ENCODE results near the gene PNRC1.

PNRC1 gene

GRCh38 chr6:89045576-89045975 is 35.0 kb upstream of the PNRC1 start:
- Histone ChIP-seq H3K36me3 (replicated peaks; ENCODE audit: insufficient read depth, low read length) (no peaks in the 10 kb centered on the region), H3K27me3 (replicated peaks; ENCODE audit: insufficient read depth, low read length) (no peaks in the 10 kb centered on the region), H4K20me1 (ENCODE audit: insufficient read depth, low read length) (no peaks in the 10 kb centered on the region), H2AFZ (ENCODE audit: low read length) (no peak overlapping the region), H3K4me2 (ENCODE audit: low read depth, low read length) (no peak overlapping the region), H3K9me3 (replicated peaks; ENCODE audit: insufficient read depth, low read length) (no peaks in the 10 kb centered on the region), H3K4me3 (ENCODE audit: low read length) (no peak overlapping the region), H3K27ac (ENCODE audit: low read length) (no peak overlapping the region), H3K9ac (ENCODE audit: low read length) (no peak overlapping the region), H3K4me1 (ENCODE audit: low read length) (no peaks in the 10 kb centered on the region), H3K9me2 (replicated peaks; ENCODE audit: insufficient read depth, low read length) (no peaks in the 10 kb centered on the region), H3F3A (ENCODE audit: insufficient read depth, low read length) (no peaks in the 10 kb centered on the region), H3K79me2 (ENCODE audit: low read length) (no peaks in the 10 kb centered on the region)
- no peak for DNase-seq
- TF ChIP-seq, protein P1, sequence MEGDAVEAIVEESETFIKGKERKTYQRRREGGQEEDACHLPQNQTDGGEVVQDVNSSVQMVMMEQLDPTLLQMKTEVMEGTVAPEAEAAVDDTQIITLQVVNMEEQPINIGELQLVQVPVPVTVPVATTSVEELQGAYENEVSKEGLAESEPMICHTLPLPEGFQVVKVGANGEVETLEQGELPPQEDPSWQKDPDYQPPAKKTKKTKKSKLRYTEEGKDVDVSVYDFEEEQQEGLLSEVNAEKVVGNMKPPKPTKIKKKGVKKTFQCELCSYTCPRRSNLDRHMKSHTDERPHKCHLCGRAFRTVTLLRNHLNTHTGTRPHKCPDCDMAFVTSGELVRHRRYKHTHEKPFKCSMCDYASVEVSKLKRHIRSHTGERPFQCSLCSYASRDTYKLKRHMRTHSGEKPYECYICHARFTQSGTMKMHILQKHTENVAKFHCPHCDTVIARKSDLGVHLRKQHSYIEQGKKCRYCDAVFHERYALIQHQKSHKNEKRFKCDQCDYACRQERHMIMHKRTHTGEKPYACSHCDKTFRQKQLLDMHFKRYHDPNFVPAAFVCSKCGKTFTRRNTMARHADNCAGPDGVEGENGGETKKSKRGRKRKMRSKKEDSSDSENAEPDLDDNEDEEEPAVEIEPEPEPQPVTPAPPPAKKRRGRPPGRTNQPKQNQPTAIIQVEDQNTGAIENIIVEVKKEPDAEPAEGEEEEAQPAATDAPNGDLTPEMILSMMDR (IDR thresholded peaks at IDR 0.05; ENCODE audit: low read length): no peak
- TF ChIP-seq EZH2phosphoT487 (IDR thresholded peaks at IDR 0.05; ENCODE audit: low read length): no peak
- no peak for TF ChIP-seq EZH2 (optimal IDR thresholded peaks at IDR 0.05; ENCODE audit: low read depth, low read length)

DNA sequence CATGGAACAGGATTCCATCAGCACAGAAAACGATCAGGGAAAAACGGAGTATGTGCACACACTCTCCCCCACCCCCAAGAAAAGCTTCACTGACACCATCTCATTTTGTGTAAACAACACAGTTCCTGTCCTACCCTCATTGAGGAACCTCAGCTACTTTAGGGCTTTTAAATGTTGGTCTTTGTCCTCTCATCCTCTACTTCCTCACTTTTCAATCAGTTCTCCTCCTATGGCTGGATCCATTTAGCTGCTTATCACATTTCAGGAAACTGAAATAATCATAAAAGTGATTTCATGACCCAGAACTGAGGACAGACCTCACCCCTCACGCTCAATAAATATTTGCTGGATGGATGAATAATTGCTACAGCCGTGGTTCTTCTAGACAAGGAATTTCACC is 33.1 kb upstream of the PNRC1 start:
- H3K4me1 ChIP-seq (ENCODE audit: low read length): no peaks in the 10 kb centered on the region
- no peak overlapping the region for H3K4me2 ChIP-seq (ENCODE audit: low read depth, low read length)
- TF ChIP-seq, protein P1 (IDR thresholded peaks at IDR 0.05; ENCODE audit: low read length): no peak
- TF ChIP-seq EZH2 (optimal IDR thresholded peaks at IDR 0.05; ENCODE audit: low read depth, low read length) (no peak), EZH2phosphoT487 (IDR thresholded peaks at IDR 0.05; ENCODE audit: low read length) (no peak)
- no peak overlapping the region for H3K9ac ChIP-seq (ENCODE audit: low read length)
- no peaks in the 10 kb centered on the region for H3K79me2 ChIP-seq (ENCODE audit: low read length)
- no peaks in the 10 kb centered on the region for H3K9me3 ChIP-seq (replicated peaks; ENCODE audit: insufficient read depth, low read length)
- H3F3A ChIP-seq (ENCODE audit: insufficient read depth, low read length): no peaks in the 10 kb centered on the region
- no peak overlapping the region for H3K27ac ChIP-seq (ENCODE audit: low read length)
- DNase-seq: no peak
- no peaks in the 10 kb centered on the region for H3K27me3 ChIP-seq (replicated peaks; ENCODE audit: insufficient read depth, low read length)
- H3K36me3 ChIP-seq (replicated peaks; ENCODE audit: insufficient read depth, low read length): no peaks in the 10 kb centered on the region
- no peaks in the 10 kb centered on the region for H4K20me1 ChIP-seq (ENCODE audit: insufficient read depth, low read length)
- H3K9me2 ChIP-seq (replicated peaks; ENCODE audit: insufficient read depth, low read length): no peaks in the 10 kb centered on the region
- H2AFZ ChIP-seq (ENCODE audit: low read length): no peak overlapping the region
- H3K4me3 ChIP-seq (ENCODE audit: low read length): no peak overlapping the region

DNA sequence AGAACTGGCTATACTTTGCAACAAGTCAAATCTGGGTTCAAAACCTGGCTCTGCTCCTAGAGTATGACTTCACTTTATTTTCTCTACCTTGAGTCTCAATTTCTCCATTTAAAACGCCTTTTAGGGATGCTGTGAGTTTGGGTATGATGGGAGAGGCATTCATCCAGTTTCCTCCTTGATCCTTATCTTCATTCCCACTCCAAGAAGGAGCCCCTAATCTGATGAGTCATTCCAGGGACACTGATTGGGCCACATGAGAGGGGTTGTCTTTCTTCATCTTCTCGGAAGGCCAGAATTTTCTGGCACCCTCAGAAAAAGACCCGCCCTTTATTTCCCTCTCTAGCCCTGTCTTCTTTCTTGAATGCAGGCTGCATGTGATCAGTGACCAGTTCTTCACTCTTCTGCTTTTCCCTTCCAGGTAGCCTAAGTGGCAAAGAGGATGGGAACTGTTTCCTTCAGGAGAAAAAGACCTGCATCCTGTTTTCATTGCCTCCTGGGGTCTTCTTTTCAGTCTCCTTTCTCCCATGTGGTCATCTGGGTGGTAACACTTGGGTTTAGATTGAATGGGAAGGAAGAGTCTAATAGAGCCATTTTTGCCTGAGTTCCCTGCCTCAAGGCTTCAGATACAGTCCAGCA is 32.1 kb upstream of the PNRC1 start:
- Histone ChIP-seq H3K36me3 (replicated peaks; ENCODE audit: insufficient read depth, low read length) (no peaks in the 10 kb centered on the region), H3K9ac (ENCODE audit: low read length) (no peak overlapping the region), H3K4me1 (ENCODE audit: low read length) (no peaks in the 10 kb centered on the region), H3F3A (ENCODE audit: insufficient read depth, low read length) (no peaks in the 10 kb centered on the region), H4K20me1 (ENCODE audit: insufficient read depth, low read length) (no peaks in the 10 kb centered on the region), H3K27me3 (replicated peaks; ENCODE audit: insufficient read depth, low read length) (no peaks in the 10 kb centered on the region), H2AFZ (ENCODE audit: low read length) (no peak overlapping the region), H3K9me3 (replicated peaks; ENCODE audit: insufficient read depth, low read length) (no peaks in the 10 kb centered on the region), H3K79me2 (ENCODE audit: low read length) (no peaks in the 10 kb centered on the region), H3K4me3 (ENCODE audit: low read length) (no peak overlapping the region), H3K9me2 (replicated peaks; ENCODE audit: insufficient read depth, low read length) (no peaks in the 10 kb centered on the region), H3K27ac (ENCODE audit: low read length) (no peak overlapping the region), H3K4me2 (ENCODE audit: low read depth, low read length) (no peak overlapping the region)
- TF ChIP-seq, protein P1 (IDR thresholded peaks at IDR 0.05; ENCODE audit: low read length): no peak
- TF ChIP-seq EZH2 (optimal IDR thresholded peaks at IDR 0.05; ENCODE audit: low read depth, low read length) (no peak), EZH2phosphoT487 (IDR thresholded peaks at IDR 0.05; ENCODE audit: low read length) (no peak)
- DNase-seq: no peak
